NCI-H748 treated with DMSO at 0.1 percent for 48 hours (cell line): ENCODE results near the gene ZSWIM8.
A peak's percentile ranks its signal among the peaks of the same experiment; 100 is the strongest.
"Not testable (repeated sequence)": the region's sequence is repeated elsewhere in the genome, so short reads cannot be mapped to it uniquely, and the experiment has no call there.

Source experiments
- DNase-seq: peaks from one replicate; lab custom pipeline; 2025; lab: John Stamatoyannopoulos, UW

The ZSWIM8 gene, protein sequence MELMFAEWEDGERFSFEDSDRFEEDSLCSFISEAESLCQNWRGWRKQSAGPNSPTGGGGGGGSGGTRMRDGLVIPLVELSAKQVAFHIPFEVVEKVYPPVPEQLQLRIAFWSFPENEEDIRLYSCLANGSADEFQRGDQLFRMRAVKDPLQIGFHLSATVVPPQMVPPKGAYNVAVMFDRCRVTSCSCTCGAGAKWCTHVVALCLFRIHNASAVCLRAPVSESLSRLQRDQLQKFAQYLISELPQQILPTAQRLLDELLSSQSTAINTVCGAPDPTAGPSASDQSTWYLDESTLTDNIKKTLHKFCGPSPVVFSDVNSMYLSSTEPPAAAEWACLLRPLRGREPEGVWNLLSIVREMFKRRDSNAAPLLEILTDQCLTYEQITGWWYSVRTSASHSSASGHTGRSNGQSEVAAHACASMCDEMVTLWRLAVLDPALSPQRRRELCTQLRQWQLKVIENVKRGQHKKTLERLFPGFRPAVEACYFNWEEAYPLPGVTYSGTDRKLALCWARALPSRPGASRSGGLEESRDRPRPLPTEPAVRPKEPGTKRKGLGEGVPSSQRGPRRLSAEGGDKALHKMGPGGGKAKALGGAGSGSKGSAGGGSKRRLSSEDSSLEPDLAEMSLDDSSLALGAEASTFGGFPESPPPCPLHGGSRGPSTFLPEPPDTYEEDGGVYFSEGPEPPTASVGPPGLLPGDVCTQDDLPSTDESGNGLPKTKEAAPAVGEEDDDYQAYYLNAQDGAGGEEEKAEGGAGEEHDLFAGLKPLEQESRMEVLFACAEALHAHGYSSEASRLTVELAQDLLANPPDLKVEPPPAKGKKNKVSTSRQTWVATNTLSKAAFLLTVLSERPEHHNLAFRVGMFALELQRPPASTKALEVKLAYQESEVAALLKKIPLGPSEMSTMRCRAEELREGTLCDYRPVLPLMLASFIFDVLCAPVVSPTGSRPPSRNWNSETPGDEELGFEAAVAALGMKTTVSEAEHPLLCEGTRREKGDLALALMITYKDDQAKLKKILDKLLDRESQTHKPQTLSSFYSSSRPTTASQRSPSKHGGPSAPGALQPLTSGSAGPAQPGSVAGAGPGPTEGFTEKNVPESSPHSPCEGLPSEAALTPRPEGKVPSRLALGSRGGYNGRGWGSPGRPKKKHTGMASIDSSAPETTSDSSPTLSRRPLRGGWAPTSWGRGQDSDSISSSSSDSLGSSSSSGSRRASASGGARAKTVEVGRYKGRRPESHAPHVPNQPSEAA (N-terminal part only)

GRCh38 chr10:73785211-73785720 lies at the start of gene ZSWIM8:
Gene ZSWIM8, plus strand, starts transcription at chr10:73785606. Its CDS starts 273 bp downstream, at chr10:73785879.
- DNase-seq = peak; percentile 64

DNA sequence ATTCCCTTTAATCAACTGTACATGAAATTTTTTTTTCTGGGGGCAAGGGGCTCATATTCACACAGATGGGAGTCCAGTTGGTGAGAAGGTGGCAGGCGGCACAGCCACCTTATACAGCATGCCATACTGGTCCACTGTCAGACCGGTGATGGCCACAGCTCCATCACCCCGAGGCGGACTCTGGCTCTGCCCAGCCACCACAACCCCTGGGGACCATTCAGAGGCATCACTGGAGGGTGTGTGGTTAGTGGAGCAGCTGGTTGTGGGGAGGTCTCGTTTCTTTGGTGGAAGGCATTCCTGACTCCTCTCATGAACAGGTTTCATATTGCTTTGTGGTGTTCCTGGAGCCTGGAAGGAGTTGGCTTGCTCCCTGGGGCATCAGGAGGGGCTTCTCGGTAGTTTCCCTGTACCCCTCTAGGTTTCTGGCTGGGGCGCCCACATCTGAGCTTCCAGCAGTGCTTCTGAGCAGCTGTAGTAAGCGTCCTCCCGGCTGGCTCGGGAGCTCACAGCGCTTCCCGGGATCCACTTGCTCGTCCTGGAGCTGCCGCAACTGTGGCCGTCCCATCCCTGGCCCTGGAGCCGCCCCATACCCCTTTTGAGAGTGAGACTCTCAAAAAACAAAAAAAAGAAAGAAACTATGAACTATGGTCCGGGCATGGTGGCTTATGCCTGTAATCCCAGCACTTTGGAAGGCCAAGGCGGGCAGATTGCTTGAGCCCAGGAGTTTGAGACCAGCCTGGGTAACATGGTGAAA lies 44.7 kb upstream of the ZSWIM8 start:
- DNase-seq = not testable (repeated sequence)

- no peak for DNase-seq
Observed at GRCh38 chr10:73742454-73742734, 43.0 kb upstream of the ZSWIM8 start.

GRCh38 chr10:73743327-73743904 lies 42.0 kb upstream of the ZSWIM8 start:
- DNase-seq = no peak

GRCh38 chr10:73743905-73744663 lies 41.3 kb upstream of the ZSWIM8 start, which contains the start of gene SEC24C:
Gene SEC24C, plus strand, starts transcription at chr10:73744372. Its CDS starts 2,461 bp downstream, at chr10:73746833.
- peak; percentile 81 for DNase-seq

- DNase-seq = no peak
Observed at GRCh38 chr10:73744664-73744975, 40.8 kb upstream of the ZSWIM8 start.

GRCh38 chr10:73746721-73747120 lies 38.7 kb upstream of the ZSWIM8 start:
- no peak for DNase-seq

GRCh38 chr10:73750819-73751218 lies 34.6 kb upstream of the ZSWIM8 start:
- DNase-seq = no peak

DNA sequence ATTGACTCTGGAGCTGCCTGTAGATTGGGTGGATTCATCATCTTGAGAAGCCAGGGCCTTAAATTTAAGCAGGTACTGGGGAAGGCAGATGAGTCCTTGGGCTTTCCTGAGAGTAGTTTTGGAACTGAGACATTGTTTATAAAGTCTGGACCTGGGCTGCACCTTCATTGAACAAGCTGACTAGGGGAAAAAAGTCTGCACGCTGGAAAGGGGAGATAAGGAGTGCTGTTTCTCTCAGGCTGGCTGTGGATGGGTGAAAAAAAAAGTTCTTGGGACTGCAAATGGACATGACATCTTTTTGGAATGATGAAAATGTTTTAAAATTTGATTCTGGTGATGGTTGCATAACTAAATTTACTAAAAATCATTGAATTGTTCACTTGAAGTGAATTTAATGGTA lies 29.2 kb upstream of the ZSWIM8 start:
- DNase-seq = no peak

- peak; percentile 44 for DNase-seq
Observed at GRCh38 chr10:73758704-73759511, 26.5 kb upstream of the ZSWIM8 start.

DNA sequence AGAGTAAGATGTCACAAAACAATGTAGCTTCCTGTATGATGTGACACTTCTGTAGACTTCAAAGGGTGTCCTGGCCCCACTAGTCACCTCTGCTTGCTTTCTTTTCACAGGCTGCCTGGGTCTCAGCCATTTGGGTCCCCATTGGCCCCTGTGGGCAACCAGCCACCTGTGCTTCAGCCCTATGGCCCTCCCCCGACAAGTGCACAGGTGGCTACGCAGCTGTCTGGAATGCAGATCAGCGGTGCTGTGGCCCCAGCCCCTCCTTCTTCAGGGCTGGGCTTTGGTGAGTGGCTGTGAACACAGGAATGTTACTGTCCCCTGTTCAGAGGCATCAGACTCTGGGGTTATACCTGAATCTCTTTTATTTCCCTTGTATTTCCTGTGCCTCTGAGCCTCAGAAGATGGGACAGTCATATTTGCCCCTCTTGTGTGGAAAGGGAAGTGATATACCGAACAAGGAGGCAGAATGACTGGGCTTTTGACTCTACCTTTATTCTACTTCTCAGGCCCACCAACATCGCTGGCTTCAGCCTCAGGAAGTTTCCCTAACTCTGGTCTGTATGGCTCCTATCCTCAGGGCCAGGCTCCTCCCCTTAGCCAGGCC lies 25.8 kb upstream of the ZSWIM8 start:
- DNase-seq = peak; percentile 44

DNA sequence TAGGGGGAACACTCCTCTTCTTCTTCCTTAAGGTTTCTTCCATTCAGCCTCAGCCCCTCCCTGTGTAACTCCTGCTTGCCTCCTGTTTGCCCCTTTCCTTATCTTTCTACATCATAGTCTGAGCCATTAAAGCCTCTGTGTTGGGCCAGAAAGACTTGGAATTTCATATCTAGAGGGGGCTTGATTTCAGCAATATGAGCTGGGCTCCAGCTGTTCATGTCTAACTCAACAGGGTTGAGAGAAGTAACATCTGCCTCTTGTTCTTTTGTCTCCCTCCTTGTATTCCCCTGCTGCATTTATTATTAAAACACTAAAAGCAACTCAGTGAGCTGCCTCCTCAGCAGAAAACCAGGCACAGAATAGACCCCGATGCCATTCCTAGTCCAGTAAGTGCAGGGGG lies 23.6 kb upstream of the ZSWIM8 start:
- DNase-seq = no peak

DNA sequence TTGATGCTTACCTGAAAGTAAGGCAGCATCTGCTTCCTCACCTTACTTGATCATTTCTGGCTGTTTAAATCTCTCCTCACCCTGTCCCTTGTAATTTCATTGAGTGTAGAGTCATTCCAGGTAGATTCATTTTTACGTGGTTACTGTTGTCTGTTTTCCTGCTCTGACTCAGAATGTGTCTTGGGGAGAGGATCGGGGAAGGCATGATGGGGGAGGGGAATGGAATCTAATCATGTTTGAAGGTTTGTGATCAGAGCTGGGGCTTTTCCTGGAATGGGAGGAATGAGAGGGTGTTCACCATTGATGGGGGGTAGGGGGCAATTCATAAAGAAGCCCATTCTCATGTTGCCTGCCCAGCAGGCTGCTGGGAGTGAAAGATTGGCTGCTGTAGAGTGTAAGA lies 22.5 kb upstream of the ZSWIM8 start:
- DNase-seq = no peak

GRCh38 chr10:73763343-73763742 lies 22.1 kb upstream of the ZSWIM8 start:
- DNase-seq = no peak

- no peak for DNase-seq
Observed at GRCh38 chr10:73765066-73765465, 20.3 kb upstream of the ZSWIM8 start.

DNA sequence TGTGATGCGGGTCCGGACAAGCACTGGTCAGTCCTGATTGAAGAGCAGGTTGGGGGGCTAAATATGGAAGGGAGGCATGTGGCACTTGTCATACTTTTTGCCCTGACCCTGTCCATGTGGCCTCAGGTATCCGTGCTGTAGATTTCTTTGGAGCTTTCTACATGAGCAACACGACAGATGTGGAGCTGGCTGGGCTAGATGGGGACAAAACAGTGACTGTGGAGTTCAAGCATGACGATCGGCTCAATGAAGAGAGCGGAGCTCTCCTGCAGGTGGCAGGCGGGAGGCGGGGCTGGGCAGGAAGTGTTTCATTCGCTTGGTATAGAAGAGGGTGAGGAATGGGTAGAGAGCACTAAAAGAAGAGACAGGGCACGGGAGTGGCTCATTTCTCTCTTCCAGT lies 16.5 kb upstream of the ZSWIM8 start:
- no peak for DNase-seq

- DNase-seq = no peak
Observed at GRCh38 chr10:73769396-73769795, 16.0 kb upstream of the ZSWIM8 start.

- peak; percentile 31 for DNase-seq
Observed at GRCh38 chr10:73771722-73772280, 13.6 kb upstream of the ZSWIM8 start.
